ENCODE results near the gene RAB31.

DNA sequence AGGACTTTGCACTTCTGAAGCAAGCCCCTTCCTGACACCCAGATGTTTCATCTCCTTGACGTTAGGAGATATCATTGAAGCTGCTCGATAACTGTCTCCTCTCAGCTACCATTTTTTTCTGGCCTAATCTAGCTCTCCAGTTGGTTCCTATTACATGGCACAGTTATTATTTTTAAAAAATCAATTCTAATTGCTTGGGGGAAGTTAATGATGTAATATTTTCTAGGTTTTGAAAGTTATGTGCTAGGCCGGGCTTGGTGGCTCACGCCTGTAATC, 22.5 kb upstream of the RAB31 start:
- TF ChIP-seq POLR2A (IDR thresholded peaks at IDR 0.05), result no peak
- TF ChIP-seq, protein P1, sequence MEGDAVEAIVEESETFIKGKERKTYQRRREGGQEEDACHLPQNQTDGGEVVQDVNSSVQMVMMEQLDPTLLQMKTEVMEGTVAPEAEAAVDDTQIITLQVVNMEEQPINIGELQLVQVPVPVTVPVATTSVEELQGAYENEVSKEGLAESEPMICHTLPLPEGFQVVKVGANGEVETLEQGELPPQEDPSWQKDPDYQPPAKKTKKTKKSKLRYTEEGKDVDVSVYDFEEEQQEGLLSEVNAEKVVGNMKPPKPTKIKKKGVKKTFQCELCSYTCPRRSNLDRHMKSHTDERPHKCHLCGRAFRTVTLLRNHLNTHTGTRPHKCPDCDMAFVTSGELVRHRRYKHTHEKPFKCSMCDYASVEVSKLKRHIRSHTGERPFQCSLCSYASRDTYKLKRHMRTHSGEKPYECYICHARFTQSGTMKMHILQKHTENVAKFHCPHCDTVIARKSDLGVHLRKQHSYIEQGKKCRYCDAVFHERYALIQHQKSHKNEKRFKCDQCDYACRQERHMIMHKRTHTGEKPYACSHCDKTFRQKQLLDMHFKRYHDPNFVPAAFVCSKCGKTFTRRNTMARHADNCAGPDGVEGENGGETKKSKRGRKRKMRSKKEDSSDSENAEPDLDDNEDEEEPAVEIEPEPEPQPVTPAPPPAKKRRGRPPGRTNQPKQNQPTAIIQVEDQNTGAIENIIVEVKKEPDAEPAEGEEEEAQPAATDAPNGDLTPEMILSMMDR (IDR thresholded peaks at IDR 0.05 in 4 of 5, conservative IDR thresholded peaks at IDR 0.05 in 1 of 5), result no peak

Data from gastrocnemius medialis (tissue), 4 donors.